IMR-90 (cell line): ENCODE results near the gene RNF151. TPM values are rescaled to one million over a fixed set of nuclear protein-coding genes. Genes with fewer than 3 reads are reported as not detected.

ENCODE experiments used
- ATAC-seq: fragments of 200-7000 bp; cut with Tn5 transposase; 2 replicates; pipeline ENCODE4 v1.9.1; 2020; ENCODE audit warnings: low read depth, mild to moderate bottlenecking, moderate library complexity
- BruUV-seq: library from RNA; stranded (reverse); fragments of 400-500 nt; replicated peaks from 2 replicates; lab custom pipeline; 2021; lab: Mats Ljungman, UMichigan
- CTCF ChIA-PET: fragments of 300-600 bp; formaldehyde crosslinking; extraction: SDS; loops from one replicate; lab custom pipeline; 2021; ENCODE audit warnings: antibody characterized with exemption; lab: Yijun Ruan, JAX
- POLR2A ChIA-PET: fragments of 300-600 bp; sonication (Branson Sonifier 250); formaldehyde crosslinking; loops from one replicate; lab custom pipeline; 2022; ENCODE audit warnings: antibody characterized with exemption; ENCODE audit not compliant: unreplicated experiment; lab: Charles Lee
- DNase-seq: peaks from one replicate; pipeline ENCODE4 v3.0.0; 2013
- H2AFZ ChIP-seq: replicated peaks from 2 replicates; pipeline ENCODE3; 2013; ENCODE audit warnings: low read length, mild to moderate bottlenecking; ENCODE audit not compliant: poor library complexity
- H2AK5ac ChIP-seq: 2 replicates; pipeline ENCODE4 v1.6.1; 2013; ENCODE audit warnings: low read depth, low read length, inconsistent platforms
- H2AK9ac ChIP-seq: replicated peaks from 2 replicates; pipeline ENCODE3; 2013; ENCODE audit warnings: mild to moderate bottlenecking, low read depth, low read length, moderate library complexity; ENCODE audit not compliant: poor library complexity
- H2BK120ac ChIP-seq: 2 replicates; pipeline ENCODE4 v1.6.1; 2013; ENCODE audit warnings: low read depth, low read length, inconsistent platforms
- H2BK15ac ChIP-seq: 3 replicates; pipeline ENCODE4 v1.6.1; 2013; ENCODE audit warnings: low read depth, low read length, inconsistent platforms
- H2BK20ac ChIP-seq: 2 replicates; pipeline ENCODE4 v1.6.1; 2013; ENCODE audit warnings: low read depth, mild to moderate bottlenecking, inconsistent platforms, low read length, moderate library complexity
- H2BK5ac ChIP-seq: 2 replicates; pipeline ENCODE4 v1.6.1; 2013; ENCODE audit warnings: mild to moderate bottlenecking, low read depth, low read length, inconsistent platforms; ENCODE audit not compliant: poor library complexity, severe bottlenecking
- H3K14ac ChIP-seq: replicated peaks from 2 replicates; pipeline ENCODE4 v1.6.1; 2013; ENCODE audit warnings: low read depth, low read length, inconsistent platforms
- H3K18ac ChIP-seq: 2 replicates; pipeline ENCODE4 v1.6.1; 2013; ENCODE audit warnings: low read depth, low read length, control low read depth
- H3K23ac ChIP-seq: 2 replicates; pipeline ENCODE4 v1.6.1; 2013; ENCODE audit warnings: low read depth, low read length, inconsistent platforms
- H3K27ac ChIP-seq: 2 replicates; pipeline ENCODE4 v1.5.1; 2013; ENCODE audit warnings: mild to moderate bottlenecking, control low read depth, low read length; ENCODE audit not compliant: insufficient read depth
- H3K27me3 ChIP-seq: 2 replicates; pipeline ENCODE4 v1.6.1; 2013; ENCODE audit warnings: low read length; ENCODE audit not compliant: control insufficient read depth, insufficient read depth
- H3K36me3 ChIP-seq: 2 replicates; pipeline ENCODE4 v1.6.1; 2013; ENCODE audit warnings: low read length, mixed read lengths; ENCODE audit not compliant: control insufficient read depth, insufficient read depth
- H3K4ac ChIP-seq: 2 replicates; pipeline ENCODE4 v1.6.1; 2013; ENCODE audit warnings: low read depth, low read length, inconsistent platforms
- H3K4me1 ChIP-seq: 2 replicates; pipeline ENCODE4 v1.6.1; 2013; ENCODE audit warnings: low read length, mixed read lengths; ENCODE audit not compliant: control insufficient read depth, insufficient read depth
- H3K4me2 ChIP-seq: 2 replicates; pipeline ENCODE4 v1.6.1; 2013; ENCODE audit warnings: low read depth, mild to moderate bottlenecking, control low read depth, low read length, moderate library complexity
- H3K4me3 ChIP-seq: 2 replicates; pipeline ENCODE4 v1.5.1; 2013; ENCODE audit warnings: low read depth, mild to moderate bottlenecking, control low read depth, low read length, moderate library complexity; ENCODE audit not compliant: insufficient read depth
- H3K56ac ChIP-seq: 2 replicates; pipeline ENCODE4 v1.6.1; 2013; ENCODE audit warnings: low read length, inconsistent platforms; ENCODE audit not compliant: insufficient read depth; ENCODE audit errors: extremely low read depth
- H3K79me1 ChIP-seq, 2 experiments: 2 replicates each; pipeline ENCODE4 v1.6.1; 2013; ENCODE audit warnings: low read length in 2 of 2, inconsistent platforms in 1 of 2, low read depth in 1 of 2
- H3K9ac ChIP-seq: 2 replicates; pipeline ENCODE4 v1.6.1; 2013; ENCODE audit warnings: low read depth, low read length, control low read depth
- H3K9me1 ChIP-seq: 2 replicates; pipeline ENCODE4 v1.6.1; 2013; ENCODE audit warnings: low read length, inconsistent platforms; ENCODE audit not compliant: insufficient read depth
- H3K9me3 ChIP-seq: 2 replicates; pipeline ENCODE4 v1.6.1; 2013; ENCODE audit warnings: low read length; ENCODE audit not compliant: control insufficient read depth, insufficient read depth
- H4K20me1 ChIP-seq: 2 replicates; pipeline ENCODE4 v1.6.1; 2013; ENCODE audit warnings: low read length, inconsistent platforms; ENCODE audit not compliant: insufficient read depth
- H4K5ac ChIP-seq: 2 replicates; pipeline ENCODE4 v1.6.1; 2013; ENCODE audit warnings: mild to moderate bottlenecking, low read depth, low read length, control low read depth
- H4K8ac ChIP-seq, 2 experiments: 2 replicates each; pipeline ENCODE4 v1.6.1; 2013; ENCODE audit warnings: low read depth in 2 of 2, low read length in 2 of 2, control low read depth in 1 of 2, inconsistent platforms in 1 of 2
- H4K91ac ChIP-seq: 2 replicates; pipeline ENCODE4 v1.6.1; 2013; ENCODE audit warnings: low read depth, low read length, inconsistent platforms; ENCODE audit not compliant: insufficient read depth
- CTCF ChIP-seq: conservative IDR thresholded peaks from 2 replicates; pipeline ENCODE4 v1.5.1; 2012; ENCODE audit warnings: mild to moderate bottlenecking, low read depth, low read length, improper control_type of control experiment
- MXI1 ChIP-seq: IDR thresholded peaks from 2 replicates; pipeline ENCODE4 v1.6.1; 2012; ENCODE audit warnings: low read depth, mild to moderate bottlenecking, low read length, moderate library complexity, borderline replicate concordance
- WGBS, 2 experiments: methylation state at CpG; one replicate each; pipeline versions ENCODE4 v1.1.5 to v1.1.7; 2013; ENCODE audit warnings: missing lambda C conversion rate in 2 of 2; ENCODE audit not compliant: insufficient read length in 1 of 2; ENCODE audit errors: extremely low coverage in 2 of 2; 5-methylcytosine and 5-hydroxymethylcytosine counted together
- dilution Hi-C: fragments of 300-500 bp; cut with HindIII; formaldehyde crosslinking; loops from one replicate; pipeline ENCODE4 v1.14.3; 2018; ENCODE audit warnings: low sequenced_read_pairs; ENCODE audit not compliant: unreplicated experiment
- in situ Hi-C: fragments of 300-500 bp; cut with MboI; formaldehyde crosslinking; loops from 3 replicates; pipeline ENCODE4 v1.14.3; 2019; ENCODE audit warnings: low sequenced_read_pairs, inconsistent platforms, mixed read lengths
- intact Hi-C: fragments of 100-400 bp; cut with micrococcal nuclease; formaldehyde crosslinking; loops from 2 replicates; pipeline ENCODE4 v1.10.0; 2022
- polyA plus RNA-seq, 3 experiments: library from polyadenylated mRNA; depleted of rRNA; stranded (reverse); fragments of >200 nt; gene quantifications; 2 replicates each; pipeline ENCODE4 v1.2.3, GENCODE V29; 2012; ENCODE audit warnings: low replicate concordance in 1 of 3
- total RNA-seq: library from RNA; depleted of rRNA; stranded (reverse); fragments of >200 nt; gene quantifications from 2 replicates; pipeline ENCODE4 v1.2.3, GENCODE V29; 2012

Gene RNF151
- total and polyA plus RNA-seq, 2 of the 4 experiments (the other 2 are of a cell fraction), result not detected

DNA sequence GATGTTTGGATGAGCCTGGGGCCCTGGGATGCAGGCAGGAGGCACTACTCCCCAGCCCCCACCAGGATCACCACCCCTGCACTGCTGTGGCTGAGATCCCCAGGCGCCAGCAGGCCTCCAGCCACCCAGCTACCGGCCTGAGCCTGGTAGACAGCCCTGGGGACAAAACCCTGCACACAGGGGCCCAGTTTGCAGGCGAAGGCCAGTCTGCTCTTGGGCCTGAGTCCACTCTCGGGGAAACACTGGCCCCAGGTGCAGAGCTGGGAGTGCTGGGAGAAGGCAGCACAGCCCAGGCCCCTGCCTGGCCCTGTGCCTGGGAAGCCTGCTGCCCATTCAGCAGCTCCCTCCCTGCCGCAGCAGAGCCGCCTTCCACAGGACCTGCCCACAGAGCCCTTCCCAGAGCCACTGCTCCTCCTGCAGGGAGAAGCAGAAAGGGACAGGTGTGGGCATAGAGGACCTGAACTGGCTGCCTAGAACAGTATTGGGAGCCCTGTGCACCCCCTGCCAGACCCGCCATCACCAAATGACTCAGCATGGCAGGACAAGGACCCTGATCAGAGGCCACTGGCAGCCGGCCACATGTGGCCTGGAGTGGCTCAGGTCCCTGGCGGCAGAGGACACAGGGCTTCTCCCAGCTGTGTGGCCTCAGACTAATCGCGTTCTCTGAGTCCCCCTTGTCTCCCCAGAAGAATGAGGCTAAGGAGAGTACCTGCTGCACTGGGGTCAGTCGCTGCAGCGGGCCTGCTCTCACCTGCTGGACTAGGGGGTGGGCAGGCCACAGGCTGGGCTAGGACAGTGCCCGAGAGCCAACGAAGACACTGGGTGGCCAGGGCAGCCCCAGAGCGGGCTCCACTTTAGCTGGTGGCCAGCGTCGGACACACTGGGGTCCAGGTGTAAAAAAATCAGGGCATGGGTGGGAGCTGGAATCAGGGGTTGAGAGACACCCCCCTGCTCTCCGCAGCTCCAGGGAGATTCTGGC lies 34.3 kb upstream of the RNF151 start:
- ChIA-PET CTCF (no interaction called here), POLR2A (no interaction called here)
- H2AFZ ChIP-seq, result peak overlapping the region; percentile 32
- dilution Hi-C loops (no loop called here), intact Hi-C loops (no loop called here), in situ Hi-C loops (loop anchor here (5.0 kb wide), 1 partner anchor 70 kb away; no protein-coding TSS in a partner anchor)
- WGBS, 2 experiments, result 60% methylated on average over 12 of the region's 19 CpGs; no CpG with 5 or more reads in 1 of the 2 experiments
- H3K4me3 ChIP-seq, result no peak overlapping the region
- no peaks in the 10 kb centered on the region for H4K20me1 ChIP-seq
- no peak overlapping the region for H4K91ac ChIP-seq
- H3K56ac ChIP-seq, result no peak overlapping the region
- no peak overlapping the region for H2BK5ac ChIP-seq
- H3K9me1 ChIP-seq, result no peaks in the 10 kb centered on the region
- H3K18ac ChIP-seq, result no peak overlapping the region
- DNase-seq (no peak), ATAC-seq (no peak)
- no peaks in the 10 kb centered on the region for H3K9me3 ChIP-seq
- H3K14ac ChIP-seq, result no peak overlapping the region
- H3K27ac ChIP-seq, result no peak overlapping the region
- no peak overlapping the region for H3K23ac ChIP-seq
- peaks cover 4% of the 10 kb centered on the region; the same call in 1 of the 2 replicates for H3K27me3 ChIP-seq
- H3K4me1 ChIP-seq, result no peaks in the 10 kb centered on the region
- H2AK9ac ChIP-seq, result no peak overlapping the region
- H4K8ac ChIP-seq, result no peak overlapping the region
- H2BK120ac ChIP-seq, result no peak overlapping the region
- no TSS peak for BruUV-seq
- H3K4me2 ChIP-seq, result no peak overlapping the region
- H2BK15ac ChIP-seq, result no peak overlapping the region
- no peak overlapping the region for H4K5ac ChIP-seq
- no peak overlapping the region for H3K9ac ChIP-seq
- H3K36me3 ChIP-seq, result peaks cover 2% of the 10 kb centered on the region; the same call in 1 of the 2 replicates
- no peak overlapping the region for H2BK20ac ChIP-seq
- no peak overlapping the region for H3K4ac ChIP-seq
- TF ChIP-seq MXI1, result no peak
- 0 out of 2 replicates have a peak, but pooled peaks have one; percentile 5 for TF ChIP-seq CTCF
- no peak overlapping the region for H2AK5ac ChIP-seq
- H3K79me1 ChIP-seq, result no peaks in the 10 kb centered on the region
